GM19238 (cell line): ENCODE measurements around the gene RIMS4.
"Not testable (repeated sequence)": the region's sequence is repeated elsewhere in the genome, so short reads cannot be mapped to it uniquely, and the experiment has no call there.

ENCODE experiments used
- DNase-seq: peaks from one replicate; pipeline ENCODE4 v3.0.0; 2011; ENCODE audit warnings: low spot score; ENCODE audit not compliant: insufficient read length

Gene RIMS4

DNA sequence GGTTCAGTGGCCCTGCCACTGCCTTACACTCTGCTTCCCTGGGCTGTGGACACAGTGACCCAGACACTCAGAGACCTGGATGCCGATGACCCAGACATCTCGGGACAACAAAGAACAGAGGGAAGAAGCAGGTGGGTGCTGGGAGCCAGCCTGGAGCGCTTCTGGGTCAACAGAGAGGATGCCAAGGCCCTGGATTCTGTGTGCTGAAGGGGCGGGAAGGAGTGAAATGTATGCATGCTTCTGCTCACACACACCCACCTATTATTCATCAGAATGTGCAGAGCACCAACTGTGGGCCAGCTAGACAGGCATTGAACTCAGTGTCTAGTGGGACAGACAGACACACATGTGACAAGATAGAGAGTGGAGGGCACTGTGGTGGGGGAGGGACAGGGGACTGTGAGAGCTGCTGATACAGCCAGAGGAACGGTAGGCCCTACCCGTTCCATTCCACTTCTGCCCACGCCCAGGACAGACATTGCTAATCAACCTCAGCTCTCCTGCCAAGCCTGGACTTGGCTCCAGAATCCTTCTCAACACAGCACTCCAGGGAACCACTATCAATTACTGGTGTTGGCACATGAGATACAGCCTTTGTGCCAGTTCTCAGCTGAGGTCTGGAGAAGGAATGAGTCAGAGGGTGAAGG, 44.5 kb downstream of the RIMS4 start:
- no peak for DNase-seq

DNA sequence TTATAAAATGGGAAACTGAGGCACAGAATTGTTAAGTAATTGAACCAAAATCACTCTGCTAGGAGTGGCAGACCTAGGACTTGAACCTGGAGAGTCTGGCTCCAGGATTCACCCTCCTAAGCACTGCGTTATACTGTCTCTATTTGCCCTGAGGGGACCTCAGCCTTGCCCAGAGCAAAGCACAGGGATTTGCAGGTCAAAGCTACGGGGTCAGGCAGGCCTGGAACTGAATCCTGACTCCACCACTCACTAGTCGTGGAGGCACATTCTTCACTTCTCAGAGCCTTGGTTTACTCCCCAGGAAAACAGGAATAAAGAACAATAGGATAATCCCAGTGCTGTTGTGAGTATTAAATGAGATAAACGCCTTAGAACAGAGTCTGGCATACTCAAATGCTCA, 45.3 kb downstream of the RIMS4 start:
- DNase-seq: no peak

DNA sequence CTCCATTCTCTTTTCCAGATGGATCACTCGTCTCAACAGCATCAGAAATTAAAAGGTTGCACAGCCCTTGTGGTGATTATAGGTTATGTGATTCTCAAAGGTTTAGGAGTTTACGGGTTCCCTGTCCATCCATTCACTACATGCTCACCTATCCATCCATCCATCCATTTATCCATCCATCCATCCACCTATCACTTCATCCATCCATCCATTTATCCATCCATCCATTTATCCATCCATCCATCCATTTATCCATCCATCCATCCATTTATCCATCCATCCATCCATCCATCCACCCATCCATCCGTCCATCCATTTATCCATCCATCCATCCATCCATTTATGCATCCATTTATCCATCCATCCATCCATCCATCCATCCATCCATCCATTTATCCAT, 46.5 kb downstream of the RIMS4 start:
- not testable (repeated sequence) for DNase-seq

DNA sequence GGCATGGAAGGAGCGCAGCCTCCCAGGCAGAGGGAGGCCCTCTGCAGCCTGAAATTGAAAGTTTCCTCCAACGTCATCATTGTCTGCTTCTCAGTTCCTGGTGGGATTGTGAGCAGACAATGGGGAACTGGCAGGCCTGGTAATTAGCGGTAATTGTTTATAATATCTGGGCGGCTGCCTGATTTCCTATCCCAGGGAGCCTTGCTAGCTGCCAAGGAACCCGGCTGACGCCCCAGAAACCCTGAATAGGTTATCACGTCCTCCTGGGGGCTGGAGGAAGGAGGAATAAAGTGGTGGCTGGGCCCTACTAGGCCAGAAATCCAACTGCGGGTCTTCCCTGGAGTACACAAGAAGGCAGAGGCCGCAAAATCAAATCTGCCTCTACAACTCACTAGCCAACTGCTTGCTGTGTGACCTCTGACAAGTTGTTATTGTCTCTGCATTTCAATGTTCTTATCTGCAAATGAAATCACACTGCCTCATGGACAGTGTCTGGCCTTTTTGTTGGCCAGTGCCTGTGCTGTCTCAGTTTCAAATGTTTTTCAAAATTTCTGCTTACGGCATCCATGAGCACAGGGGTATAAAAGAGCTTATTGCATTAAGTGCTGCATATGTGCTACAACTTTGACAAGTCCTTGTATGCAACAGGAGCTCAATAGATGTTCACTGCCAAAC, 47.7 kb downstream of the RIMS4 start:
- DNase-seq: no peak

DNA sequence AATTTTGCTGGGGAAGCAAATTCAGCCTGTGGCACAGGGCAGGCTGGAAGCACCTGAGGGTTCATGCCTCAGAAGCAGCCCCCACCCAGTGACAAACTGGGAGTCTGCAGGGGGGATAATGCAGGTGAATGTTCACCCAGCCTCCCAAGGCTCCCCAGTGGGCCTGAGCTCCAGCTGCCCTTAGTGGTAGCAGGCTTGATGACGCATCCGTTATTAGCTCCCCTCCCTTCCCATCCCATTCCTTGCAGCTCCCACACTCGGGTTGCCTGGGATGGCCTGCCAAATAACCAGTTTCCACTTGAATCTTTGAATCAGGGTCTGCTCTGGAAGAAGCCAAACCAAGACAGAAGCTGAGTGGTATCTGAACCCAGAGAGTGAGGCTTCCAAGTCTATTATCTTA, 48.9 kb downstream of the RIMS4 start:
- no peak for DNase-seq

DNA sequence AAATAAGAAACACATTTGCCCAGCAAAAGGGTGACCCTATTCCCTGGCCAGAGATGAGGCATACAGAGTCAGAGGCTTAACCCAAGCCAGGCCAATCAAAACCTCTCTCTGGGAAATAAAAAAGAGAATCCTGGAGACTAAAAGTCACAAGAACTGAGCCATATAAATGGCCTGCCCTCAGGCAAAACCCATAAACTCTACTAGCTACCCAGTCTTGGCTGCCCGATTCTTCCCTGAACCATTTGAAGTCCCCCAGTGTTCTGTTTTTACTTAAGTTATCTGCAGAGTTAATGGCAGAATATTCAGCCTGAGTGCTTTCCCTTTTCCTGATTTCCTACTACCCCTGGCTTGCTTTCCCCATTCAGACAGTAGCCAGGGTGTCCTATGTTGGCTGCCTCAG, 50.8 kb downstream of the RIMS4 start:
- no peak for DNase-seq

DNA sequence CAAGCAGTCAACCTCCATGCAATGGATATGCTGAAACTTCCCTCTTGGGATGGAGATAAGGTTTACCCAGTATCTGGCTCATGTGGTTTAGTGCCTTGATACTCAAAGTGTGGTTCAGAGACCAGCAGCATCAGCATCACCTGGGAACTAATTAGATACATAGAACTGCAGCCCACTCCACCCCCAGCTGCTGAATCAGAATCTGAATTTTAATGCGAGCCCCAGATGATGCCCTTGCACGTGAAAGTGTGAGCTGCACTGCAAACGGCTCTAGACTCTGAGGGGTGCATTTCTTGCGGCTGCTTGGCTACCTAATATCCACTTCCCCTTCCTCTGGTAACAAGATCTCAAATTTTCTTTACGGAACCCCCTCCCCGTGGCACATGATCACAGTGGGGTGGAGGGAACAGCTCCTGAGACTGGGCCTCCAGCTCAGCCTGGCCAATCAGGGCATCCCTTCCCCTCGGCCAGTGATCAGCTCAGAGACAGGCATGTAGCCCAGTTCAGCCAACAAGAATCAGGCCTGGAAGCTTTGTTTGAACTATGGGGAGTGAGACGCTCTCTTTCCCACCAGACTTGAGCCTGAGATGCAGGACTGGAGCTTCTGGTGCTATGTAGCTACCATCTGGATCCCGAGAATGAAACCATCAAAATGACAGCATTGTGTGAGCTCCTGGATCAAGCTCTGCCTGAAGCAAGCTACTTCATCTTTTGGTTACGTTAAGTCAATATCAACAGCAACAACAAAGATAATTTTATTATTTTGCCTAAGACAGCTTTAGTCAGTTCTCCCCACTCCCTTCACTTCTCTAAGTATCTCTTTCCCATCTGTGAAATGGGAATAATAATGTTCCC, 51.9 kb downstream of the RIMS4 start:
- no peak for DNase-seq

DNA sequence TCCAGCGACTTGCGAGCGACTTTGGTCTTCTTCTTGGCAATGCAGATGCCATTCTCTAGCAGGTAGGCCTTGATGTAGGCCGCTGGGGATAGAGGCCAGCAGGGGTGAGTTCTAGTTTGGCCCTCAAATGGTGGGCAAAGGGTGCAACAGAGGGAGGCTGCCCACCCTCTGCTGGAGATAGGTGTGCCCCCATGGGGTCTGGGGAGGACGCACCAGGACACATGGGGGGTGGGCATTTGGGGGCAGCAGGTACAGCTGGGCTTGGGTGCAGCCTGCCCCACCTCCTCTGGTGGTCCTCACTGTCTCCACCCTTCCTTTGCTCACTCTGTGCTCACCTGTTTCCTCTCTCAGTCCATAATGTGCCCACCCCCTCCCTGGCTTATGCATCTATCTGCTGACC, 53.4 kb downstream of the RIMS4 start:
- DNase-seq: no peak

DNA sequence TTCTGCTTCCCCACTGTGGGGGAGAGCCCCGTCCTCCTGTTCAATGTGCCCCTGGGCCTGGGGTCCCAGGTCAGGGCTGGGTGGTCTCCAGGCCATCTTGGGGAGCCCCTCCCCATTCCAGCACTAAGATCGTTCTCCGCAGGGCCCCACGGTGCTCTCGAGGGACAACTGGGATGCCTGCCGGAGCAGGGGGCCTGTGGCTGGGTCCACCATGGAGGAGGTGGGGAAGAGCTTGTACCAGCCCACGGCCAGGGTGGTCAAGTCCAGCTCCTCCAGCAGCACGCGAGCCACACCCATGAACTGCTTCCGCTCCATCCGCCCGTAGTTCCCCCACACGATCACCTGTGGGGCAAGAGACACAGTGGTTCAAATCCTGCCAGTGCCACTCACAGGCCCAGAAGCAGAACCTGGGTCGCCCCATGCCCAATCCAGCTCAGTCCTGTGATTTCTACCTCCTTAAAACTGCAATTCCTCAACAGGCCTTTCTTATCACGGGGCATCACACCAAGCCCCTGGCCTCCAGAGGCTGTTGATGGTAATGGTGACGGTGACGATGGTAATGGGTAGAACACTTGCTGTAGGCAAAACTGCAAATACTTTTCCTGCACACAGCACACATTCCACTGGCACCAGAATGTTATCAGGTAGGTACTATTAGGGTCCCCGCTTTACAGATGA, 54.2 kb downstream of the RIMS4 start:
- DNase-seq: no peak

DNA sequence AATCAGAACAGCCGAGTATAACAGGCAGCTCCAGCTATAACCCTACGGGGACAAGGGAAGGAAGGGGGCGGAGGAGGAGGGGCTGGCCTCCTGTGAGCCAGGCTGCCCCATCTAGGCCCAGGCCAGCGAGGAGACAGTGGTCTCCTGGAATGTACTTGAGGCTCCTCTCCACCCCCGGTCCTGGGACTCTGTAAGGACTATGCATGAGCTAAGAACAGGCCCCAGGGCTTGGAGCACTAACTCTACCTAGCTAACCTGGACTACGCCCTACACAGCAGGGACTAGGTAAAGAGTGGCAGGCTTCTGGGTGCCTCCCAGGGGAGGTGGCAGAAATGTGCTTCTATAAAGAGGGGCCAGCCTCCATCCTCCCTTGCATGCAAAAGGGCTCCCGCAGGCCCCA, 55.8 kb downstream of the RIMS4 start:
- DNase-seq: no peak

DNA sequence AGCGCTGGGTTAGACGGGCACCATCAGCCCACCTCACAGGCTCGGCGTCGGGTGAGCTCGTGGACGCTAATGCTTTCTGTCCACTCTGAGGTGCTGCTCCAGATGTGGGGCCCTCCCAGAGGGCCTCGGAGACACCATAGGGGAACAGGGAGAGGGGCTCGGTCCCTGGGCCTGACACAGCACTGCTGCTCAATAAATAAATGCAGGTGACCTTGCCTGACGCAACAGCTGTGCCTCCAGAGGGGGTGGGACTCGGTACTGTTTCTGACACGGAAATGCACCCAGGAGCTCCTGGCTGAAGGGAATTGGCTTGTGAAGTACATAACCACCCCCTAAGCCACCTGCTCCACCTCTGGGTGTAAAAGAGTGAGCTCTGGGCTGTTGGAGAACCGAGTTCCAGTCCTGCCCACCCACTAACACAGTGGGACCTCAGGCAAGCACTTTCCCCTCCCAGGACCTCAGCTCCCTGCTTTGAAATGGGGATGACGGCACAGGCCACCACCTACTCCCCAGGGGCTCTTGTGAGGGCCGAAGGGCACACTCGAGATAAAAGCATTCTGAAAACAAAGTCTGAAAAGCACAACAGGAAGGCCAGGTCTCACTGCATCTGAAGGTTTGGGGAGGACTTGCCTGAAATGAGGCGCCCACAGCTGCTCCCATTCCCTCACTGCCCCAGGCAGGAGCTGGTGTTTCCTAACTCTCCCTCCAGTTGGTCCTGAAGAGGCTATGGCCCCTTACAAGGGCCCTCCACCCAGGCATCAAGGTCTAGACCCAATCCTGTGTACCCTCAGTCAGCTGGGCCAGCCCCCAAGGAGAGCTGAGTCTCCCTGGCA, 58.0 kb downstream of the RIMS4 start:
- DNase-seq: no peak

DNA sequence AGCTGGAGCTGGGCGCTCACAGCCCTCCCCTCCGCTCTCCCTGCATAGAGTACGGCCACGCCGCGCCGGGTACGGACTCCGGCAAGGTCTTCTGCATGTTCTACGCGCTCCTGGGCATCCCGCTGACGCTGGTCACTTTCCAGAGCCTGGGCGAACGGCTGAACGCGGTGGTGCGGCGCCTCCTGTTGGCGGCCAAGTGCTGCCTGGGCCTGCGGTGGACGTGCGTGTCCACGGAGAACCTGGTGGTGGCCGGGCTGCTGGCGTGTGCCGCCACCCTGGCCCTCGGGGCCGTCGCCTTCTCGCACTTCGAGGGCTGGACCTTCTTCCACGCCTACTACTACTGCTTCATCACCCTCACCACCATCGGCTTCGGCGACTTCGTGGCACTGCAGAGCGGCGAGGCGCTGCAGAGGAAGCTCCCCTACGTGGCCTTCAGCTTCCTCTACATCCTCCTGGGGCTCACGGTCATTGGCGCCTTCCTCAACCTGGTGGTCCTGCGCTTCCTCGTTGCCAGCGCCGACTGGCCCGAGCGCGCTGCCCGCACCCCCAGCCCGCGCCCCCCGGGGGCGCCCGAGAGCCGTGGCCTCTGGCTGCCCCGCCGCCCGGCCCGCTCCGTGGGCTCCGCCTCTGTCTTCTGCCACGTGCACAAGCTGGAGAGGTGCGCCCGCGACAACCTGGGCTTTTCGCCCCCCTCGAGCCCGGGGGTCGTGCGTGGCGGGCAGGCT, 60.1 kb downstream of the RIMS4 start:
- DNase-seq: no peak

DNA sequence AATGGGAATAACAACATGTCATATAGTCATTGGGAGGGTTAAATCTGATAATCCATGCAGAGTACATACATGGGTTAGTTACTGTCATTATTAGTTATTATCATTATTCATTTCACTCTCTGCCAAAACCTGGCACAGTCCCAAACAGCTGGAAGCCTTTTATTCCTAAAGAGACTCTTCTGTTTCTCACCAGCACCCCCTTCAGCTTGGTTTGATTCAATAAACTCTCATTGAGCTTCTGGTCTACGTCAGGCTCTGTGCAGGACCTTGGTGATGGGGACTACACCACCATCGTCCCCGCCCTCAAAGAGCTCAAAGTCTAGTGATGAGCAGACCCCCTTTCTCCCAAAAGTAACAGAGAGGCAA, 62.4 kb downstream of the RIMS4 start:
- no peak for DNase-seq

DNA sequence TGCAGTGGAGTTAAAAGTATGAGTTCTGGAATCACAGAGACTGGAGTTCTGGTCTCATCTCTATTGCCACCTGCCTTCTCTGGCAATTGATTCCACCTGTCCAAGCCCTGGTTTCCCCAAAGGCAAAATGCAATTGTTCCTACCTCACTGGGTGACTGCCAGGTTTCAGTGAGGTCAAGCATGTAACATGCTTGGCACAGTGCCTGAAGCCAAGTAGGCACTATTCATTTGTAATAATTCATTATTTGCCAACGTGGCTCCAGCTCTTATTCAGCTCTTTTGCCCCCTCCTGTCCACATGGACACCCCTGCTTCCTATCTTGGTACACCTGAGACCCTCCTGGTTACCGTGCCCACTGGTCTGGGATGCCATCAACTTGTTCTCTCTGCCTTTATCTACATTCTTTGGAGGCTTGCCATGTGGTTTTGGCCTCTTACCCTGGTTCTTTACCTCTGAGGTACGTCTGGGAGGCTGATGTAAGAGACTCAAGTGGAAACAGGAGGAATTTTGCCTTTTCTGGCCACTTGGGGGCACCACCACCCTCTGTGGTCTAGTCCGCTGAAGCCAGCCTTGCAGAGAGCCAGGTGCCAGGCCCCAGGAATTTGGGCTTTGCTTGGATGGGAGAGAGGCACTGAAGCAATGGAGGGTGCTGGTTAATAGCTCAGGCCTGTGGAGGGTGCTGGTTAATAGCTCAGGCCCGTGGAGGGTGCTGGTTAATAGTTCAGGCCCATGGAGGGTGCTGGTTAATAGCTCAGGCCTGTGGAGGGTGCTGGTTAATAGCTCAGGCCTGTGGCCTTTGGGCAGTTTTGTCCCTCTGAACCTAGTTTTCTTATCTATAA, 63.0 kb downstream of the RIMS4 start:
- DNase-seq: peak; percentile 59

DNA sequence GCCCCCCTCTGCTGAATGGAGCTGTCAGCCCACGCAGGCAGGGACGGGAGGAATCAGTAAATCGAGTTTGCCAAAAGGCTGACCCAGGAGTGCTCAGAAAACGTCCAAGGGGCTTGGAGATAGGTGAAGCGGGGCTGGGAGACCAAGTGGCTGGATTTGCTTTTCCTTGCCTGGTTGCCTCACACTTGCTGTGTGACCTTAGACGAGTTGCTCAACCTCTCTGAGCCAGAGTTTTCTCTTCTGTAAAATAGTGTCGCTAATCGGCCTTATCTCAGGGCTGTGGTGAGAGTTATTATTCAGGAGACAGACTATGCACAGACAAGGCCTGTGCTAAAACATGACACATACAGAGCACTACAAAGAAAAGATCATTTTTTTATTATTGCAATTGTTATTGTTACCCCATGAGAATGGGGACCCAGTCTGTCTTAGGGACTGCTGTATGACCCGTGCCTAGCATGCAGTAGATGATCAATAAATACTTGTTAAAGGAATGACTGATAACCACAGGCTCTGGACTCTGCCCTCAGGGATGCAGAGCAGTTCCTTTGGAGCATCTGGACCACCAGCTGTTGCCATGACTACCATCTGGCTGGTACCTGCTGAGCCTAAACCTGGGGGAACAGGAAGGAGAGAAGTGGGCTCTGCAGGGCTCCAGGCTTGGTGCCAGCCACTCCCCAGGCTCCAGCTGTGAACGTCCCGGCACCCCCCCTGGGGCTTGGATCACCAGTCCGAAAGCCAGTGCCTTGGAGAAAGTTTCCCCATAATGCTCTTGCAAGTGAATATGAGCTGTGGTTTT, 63.8 kb downstream of the RIMS4 start:
- DNase-seq: no peak

DNA sequence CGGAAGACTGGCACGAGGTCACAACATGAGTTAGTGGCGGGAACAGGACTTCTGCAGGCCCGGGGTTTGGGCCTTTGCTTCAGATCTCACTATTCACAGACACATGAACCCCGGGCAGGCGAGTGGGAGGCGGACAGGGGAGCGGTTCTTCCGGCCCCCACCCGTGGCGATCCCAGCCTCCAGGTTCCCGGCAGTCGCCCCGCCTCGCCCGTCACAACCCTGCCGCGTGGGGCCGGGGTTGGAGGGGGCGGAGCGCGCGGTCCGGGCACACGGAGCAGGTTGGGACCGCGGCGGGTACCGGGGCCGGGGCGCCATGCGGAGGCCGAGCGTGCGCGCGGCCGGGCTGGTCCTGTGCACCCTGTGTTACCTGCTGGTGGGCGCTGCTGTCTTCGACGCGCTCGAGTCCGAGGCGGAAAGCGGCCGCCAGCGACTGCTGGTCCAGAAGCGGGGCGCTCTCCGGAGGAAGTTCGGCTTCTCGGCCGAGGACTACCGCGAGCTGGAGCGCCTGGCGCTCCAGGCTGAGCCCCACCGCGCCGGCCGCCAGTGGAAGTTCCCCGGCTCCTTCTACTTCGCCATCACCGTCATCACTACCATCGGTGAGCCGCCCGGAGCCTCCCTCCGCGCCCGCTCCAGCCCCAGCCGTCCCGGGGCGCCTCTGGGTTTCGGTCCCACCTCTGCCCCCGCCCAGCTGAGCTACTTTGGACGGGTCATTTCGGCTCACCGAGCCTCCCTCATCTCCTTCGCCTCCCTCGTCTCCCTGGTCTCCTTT, 64.6 kb downstream of the RIMS4 start, which contains the start of gene KCNK15:
KCNK15 (plus strand) TSS at position 268 of the 769 bp plus-strand sequence; CDS start at position 314, 46 bp downstream.
- no peak for DNase-seq

DNA sequence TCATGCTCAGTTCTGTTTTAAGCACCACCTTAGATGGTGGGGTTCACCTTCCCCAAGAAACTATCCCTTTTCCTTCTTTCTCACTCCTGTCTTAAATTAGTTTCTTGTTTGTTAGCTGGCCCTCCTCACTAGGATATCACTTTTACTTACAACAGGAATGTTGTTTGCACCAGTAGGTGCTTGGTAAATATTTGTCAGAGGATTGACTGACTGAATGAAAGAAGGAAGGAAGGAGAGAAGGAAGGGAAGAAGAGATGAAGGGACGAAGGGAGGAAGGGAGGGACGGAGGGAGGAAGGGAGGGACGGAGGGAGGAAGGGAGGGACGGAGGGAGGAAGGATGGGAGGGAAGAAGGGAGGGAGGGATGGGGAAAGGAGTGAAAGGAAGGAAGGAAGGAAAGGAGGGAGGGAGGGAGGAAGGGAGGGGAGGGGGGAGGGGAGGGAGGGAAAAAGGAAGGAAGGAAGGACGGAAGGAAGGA, 65.2 kb downstream of the RIMS4 start:
- no peak for DNase-seq
